ENCODE data around the gene TRIM28.

The TRIM28 gene

DNA sequence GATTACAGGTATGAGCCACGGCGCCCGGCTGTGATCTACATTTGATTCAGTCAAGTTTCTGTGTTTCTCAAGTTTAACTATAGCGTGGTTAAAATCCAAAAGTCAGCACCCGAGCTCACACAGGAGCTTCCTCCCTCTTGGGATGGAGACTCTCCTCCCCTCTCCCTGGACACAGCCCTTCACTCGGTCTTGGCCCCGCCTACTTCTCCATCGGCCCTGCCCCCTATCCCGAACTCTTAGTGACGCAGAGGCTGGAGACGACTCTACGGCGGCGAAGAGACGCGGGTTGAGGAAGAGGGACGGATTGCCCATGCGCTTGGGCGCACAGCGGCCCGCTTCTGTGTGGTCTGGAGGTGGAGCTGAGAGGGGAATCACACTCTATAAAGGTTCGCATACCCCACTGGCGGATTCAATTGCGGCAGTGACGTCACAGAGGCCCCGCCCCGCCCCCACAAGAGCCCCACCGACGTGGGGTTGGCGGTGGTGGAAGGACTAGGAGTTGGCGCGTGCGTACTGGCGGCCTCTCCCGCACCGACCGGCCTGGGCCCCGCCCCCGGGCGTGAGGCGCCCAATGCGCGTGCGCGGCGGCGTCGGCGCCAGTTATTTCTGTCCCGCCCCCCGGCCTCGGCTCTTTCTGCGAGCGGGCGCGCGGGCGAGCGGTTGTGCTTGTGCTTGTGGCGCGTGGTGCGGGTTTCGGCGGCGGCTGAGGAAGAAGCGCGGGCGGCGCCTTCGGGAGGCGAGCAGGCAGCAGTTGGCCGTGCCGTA is at the start of gene TRIM28:
Gene TRIM28, plus strand, starts transcription at position 239 of the 765 bp plus-strand sequence. CDS start 694 bp downstream, outside the sequence.
- TF ChIP-seq, protein P1, sequence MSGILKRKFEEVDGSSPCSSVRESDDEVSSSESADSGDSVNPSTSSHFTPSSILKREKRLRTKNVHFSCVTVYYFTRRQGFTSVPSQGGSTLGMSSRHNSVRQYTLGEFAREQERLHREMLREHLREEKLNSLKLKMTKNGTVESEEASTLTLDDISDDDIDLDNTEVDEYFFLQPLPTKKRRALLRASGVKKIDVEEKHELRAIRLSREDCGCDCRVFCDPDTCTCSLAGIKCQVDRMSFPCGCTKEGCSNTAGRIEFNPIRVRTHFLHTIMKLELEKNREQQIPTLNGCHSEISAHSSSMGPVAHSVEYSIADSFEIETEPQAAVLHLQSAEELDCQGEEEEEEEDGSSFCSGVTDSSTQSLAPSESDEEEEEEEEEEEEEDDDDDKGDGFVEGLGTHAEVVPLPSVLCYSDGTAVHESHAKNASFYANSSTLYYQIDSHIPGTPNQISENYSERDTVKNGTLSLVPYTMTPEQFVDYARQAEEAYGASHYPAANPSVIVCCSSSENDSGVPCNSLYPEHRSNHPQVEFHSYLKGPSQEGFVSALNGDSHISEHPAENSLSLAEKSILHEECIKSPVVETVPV (CRISPR knock-in tag; IDR thresholded peaks at IDR 0.05) = no peak
- TF ChIP-seq ZC3H10 (CRISPR knock-in tag; IDR thresholded peaks at IDR 0.05) = peak; percentile 74; the same call in 1 of the 2 replicates
- ATAC-seq = peak; percentile 96

DNA sequence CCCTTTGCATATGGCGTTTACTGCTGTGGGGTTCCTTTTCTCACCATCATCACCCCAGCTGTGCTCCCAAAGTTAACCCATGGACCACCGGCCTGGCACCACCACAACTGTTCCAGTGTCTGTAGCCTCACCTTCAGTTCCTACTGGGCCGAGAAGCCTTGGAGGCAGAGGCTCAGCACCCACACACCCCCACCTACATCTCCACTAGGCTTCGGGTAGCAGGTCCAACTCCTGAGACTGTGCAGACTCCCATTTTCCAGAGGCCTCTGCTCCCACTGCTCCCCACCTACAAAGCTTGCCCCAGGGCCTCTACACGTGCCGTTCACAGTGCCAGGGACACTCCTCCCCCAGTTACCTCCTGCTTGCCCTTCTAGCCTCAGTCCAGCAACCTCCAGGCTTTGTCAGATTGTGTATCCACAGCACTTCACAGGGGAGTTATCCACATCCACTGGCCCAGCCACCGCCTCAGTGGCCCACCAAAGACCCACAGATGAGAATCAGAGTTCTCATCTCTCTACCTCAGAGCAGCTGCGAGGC is 46.2 kb upstream of the TRIM28 start:
- ATAC-seq = no peak
- TF ChIP-seq RARB (CRISPR knock-in tag; IDR thresholded peaks at IDR 0.05) (no peak), GLIS3 (CRISPR knock-in tag; IDR thresholded peaks at IDR 0.05) (no peak), BACH2 (CRISPR knock-in tag; IDR thresholded peaks at IDR 0.05; ENCODE audit: borderline replicate concordance) (no peak), PPARA (CRISPR knock-in tag; IDR thresholded peaks at IDR 0.05; ENCODE audit: borderline replicate concordance) (no peak), ZFP30 (CRISPR knock-in tag; IDR thresholded peaks at IDR 0.05) (no peak), OSR1 (CRISPR knock-in tag; IDR thresholded peaks at IDR 0.05) (no peak), ZNF8 (CRISPR knock-in tag; IDR thresholded peaks at IDR 0.05) (no peak), CREB5 (CRISPR knock-in tag; IDR thresholded peaks at IDR 0.05; ENCODE audit: low read depth) (no peak), POU6F1 (CRISPR knock-in tag; IDR thresholded peaks at IDR 0.05; ENCODE audit: borderline replicate concordance, low read depth) (no peak), TOX (CRISPR knock-in tag; IDR thresholded peaks at IDR 0.05; ENCODE audit: borderline replicate concordance) (no peak), TSHZ2 (CRISPR knock-in tag; IDR thresholded peaks at IDR 0.05) (no peak), ARNTL (CRISPR knock-in tag; IDR thresholded peaks at IDR 0.05; ENCODE audit: borderline replicate concordance, low read depth) (no peak), ZC3H10 (CRISPR knock-in tag; IDR thresholded peaks at IDR 0.05) (no peak), CSDC2 (CRISPR knock-in tag; IDR thresholded peaks at IDR 0.05) (no peak), ISL1 (CRISPR knock-in tag; IDR thresholded peaks at IDR 0.05) (no peak), ESRRG (CRISPR knock-in tag; IDR thresholded peaks at IDR 0.05) (no peak), ZNF70 (CRISPR knock-in tag; IDR thresholded peaks at IDR 0.05) (no peak), ZFP3 (CRISPR knock-in tag; IDR thresholded peaks at IDR 0.05) (no peak)
- TF ChIP-seq, protein P1 (CRISPR knock-in tag; IDR thresholded peaks at IDR 0.05) = no peak

- ATAC-seq = peak; percentile 7; the same call in 2 of the 3 replicates
- no peak for TF ChIP-seq OSR1 (CRISPR knock-in tag; IDR thresholded peaks at IDR 0.05)
- no peak for TF ChIP-seq POU6F1 (CRISPR knock-in tag; IDR thresholded peaks at IDR 0.05; ENCODE audit: borderline replicate concordance, low read depth)
- no peak for TF ChIP-seq SNAI2 (CRISPR knock-in tag; IDR thresholded peaks at IDR 0.05)
- TF ChIP-seq TSHZ2 (CRISPR knock-in tag; IDR thresholded peaks at IDR 0.05) = no peak
- no peak for TF ChIP-seq TCF4 (CRISPR knock-in tag; IDR thresholded peaks at IDR 0.05; ENCODE audit: borderline replicate concordance)
- no peak for TF ChIP-seq ARNTL (CRISPR knock-in tag; IDR thresholded peaks at IDR 0.05; ENCODE audit: borderline replicate concordance, low read depth)
- no peak for TF ChIP-seq ZNF8 (CRISPR knock-in tag; IDR thresholded peaks at IDR 0.05)
- no peak for TF ChIP-seq ZC3H10 (CRISPR knock-in tag; IDR thresholded peaks at IDR 0.05)
These were observed 45.4 kb upstream of the TRIM28 start for GRCh38 chr19:58498316-58499020.

Measured in SK-N-SH treated with all-trans-retinoic acid at 6 μM for 48 hours (cell line).